Ishikawa (cell line): Measurements from ENCODE around the gene DUSP16.

Experiments used
- EGR1 ChIP-seq: IDR thresholded peaks from 2 replicates; pipeline ENCODE4 v1.6.1; 2012
- EP300 ChIP-seq: IDR thresholded peaks from 2 replicates; pipeline ENCODE4 v1.6.1; 2012; ENCODE audit warnings: borderline replicate concordance
- FOXM1 ChIP-seq: IDR thresholded peaks from 2 replicates; pipeline ENCODE4 v1.6.1; 2012; ENCODE audit warnings: low read depth, borderline replicate concordance
- MAX ChIP-seq: IDR thresholded peaks from 2 replicates; pipeline ENCODE4 v1.6.1; 2012
- NFIC ChIP-seq: IDR thresholded peaks from 2 replicates; pipeline ENCODE4 v1.6.1; 2012
- RAD21 ChIP-seq: IDR thresholded peaks from 2 replicates; pipeline ENCODE4 v1.6.1; 2012; ENCODE audit warnings: low read depth
- REST ChIP-seq: IDR thresholded peaks from 2 replicates; pipeline ENCODE4 v1.6.1; 2012; ENCODE audit warnings: low read depth, mild to moderate bottlenecking
- TAF1 ChIP-seq: IDR thresholded peaks from 2 replicates; pipeline ENCODE4 v1.6.1; 2012; ENCODE audit warnings: low read depth, mild to moderate bottlenecking
- TEAD4 ChIP-seq: IDR thresholded peaks from 2 replicates; pipeline ENCODE4 v1.6.1; 2012
- USF1 ChIP-seq: IDR thresholded peaks from 2 replicates; pipeline ENCODE4 v1.6.1; 2012
- YY1 ChIP-seq: IDR thresholded peaks from 2 replicates; pipeline ENCODE4 v1.6.1; 2012; ENCODE audit warnings: low read depth

GRCh38 chr12:12467688-12468261 is 94.9 kb downstream of the DUSP16 start:
- TF ChIP-seq RAD21 (no peak), TAF1 (no peak), TEAD4 (no peak), FOXM1 (no peak), YY1 (no peak), EGR1 (no peak), EP300 (no peak), REST (no peak), NFIC (no peak), USF1 (no peak), MAX (no peak)
